Measurements from ENCODE around the gene GRID1.

Gene GRID1

GRCh38 chr10:85650791-85651496, 715.7 kb downstream of the GRID1 start:
- DNase-seq (ENCODE audit: insufficient read length, low spot score) (no peak), FAIRE-seq (no peak)
- no peak for TF ChIP-seq CTCF (IDR thresholded peaks at IDR 0.05; ENCODE audit: insufficient read depth, missing control alignments)

- no peak for TF ChIP-seq CTCF (IDR thresholded peaks at IDR 0.05; ENCODE audit: insufficient read depth, missing control alignments)
- FAIRE-seq (no peak), DNase-seq (ENCODE audit: insufficient read length, low spot score) (no peak)
These were observed 717.1 kb downstream of the GRID1 start for GRCh38 chr10:85649461-85649860.

- no peak for TF ChIP-seq CTCF (IDR thresholded peaks at IDR 0.05; ENCODE audit: insufficient read depth, missing control alignments)
- FAIRE-seq (no peak), DNase-seq (ENCODE audit: insufficient read length, low spot score) (no peak)
These were observed 718.3 kb downstream of the GRID1 start for GRCh38 chr10:85648279-85648754.

- FAIRE-seq = no peak
- DNase-seq (ENCODE audit: insufficient read length, low spot score) = no peak
- no peak for TF ChIP-seq CTCF (IDR thresholded peaks at IDR 0.05; ENCODE audit: insufficient read depth, missing control alignments)
These were observed 718.9 kb downstream of the GRID1 start for GRCh38 chr10:85647741-85648140.

GRCh38 chr10:85645926-85646711, 720.5 kb downstream of the GRID1 start:
- FAIRE-seq = no peak
- no peak for TF ChIP-seq CTCF (IDR thresholded peaks at IDR 0.05; ENCODE audit: insufficient read depth, missing control alignments)
- no peak for DNase-seq (ENCODE audit: insufficient read length, low spot score)

- DNase-seq (ENCODE audit: insufficient read length, low spot score) (no peak), FAIRE-seq (no peak)
- TF ChIP-seq CTCF (IDR thresholded peaks at IDR 0.05; ENCODE audit: insufficient read depth, missing control alignments) = no peak
These were observed 721.5 kb downstream of the GRID1 start for GRCh38 chr10:85645053-85645452.
